HK-2 (cell line): Measurements from ENCODE around the gene VWA5B1.

ENCODE experiments used
- DNase-seq: peaks from one replicate; pipeline ENCODE4 v3.0.0-alpha.2; 2018; ENCODE audit not compliant: unreplicated experiment

The VWA5B1 gene

DNA sequence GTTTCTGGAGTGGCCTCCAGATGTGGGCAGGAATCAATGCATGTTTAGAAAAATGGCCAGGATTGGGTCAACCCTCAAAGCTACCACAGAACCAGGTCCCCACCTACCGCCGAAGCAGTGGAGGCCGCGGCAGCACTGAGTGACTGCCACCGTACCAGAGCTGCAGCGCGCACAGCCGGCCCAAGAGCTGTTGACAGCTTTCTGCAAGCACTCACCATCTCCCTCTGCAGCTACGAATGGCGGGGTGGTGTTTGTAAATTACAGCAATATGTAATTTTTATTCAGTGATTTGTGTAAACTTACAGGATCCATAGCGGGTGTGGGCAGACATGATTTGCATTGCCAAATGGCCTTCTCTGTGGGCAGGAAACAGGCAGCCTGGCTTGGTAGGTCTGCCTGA lies 98.9 kb downstream of the VWA5B1 start:
- no peak for DNase-seq

DNA sequence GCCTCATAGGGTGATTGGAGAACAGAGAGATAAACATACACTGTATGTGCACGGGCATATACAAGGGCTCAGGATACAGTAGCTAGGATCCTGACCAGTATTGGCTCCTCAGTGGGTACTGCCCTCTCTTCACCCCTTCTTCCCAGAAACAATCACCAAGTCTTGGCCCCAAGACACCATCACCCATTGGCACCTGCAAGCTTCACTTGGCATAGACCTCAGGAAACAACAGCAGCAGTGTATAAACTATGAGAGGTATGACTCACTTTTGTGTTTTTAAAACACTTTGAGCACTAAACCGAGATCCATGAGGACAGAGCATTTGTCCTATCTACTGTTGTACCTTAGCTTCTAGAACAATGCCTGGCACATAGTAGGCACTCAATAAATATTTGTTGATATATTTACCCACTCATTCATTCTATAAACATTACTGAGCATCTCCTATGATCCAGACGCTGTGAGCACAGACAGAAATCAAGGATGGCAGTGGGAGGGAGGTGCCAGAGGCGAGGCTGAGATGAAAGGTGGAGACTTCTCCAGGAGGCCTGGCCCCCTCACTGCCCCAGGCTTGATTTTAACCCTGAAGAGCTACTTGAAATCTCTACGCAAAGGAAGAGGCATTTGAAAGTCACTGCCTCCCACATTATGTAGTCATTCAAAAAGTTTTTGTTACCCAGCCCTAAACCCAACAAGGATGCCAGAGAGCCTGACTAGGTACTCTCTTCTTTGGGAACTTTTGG lies 100.1 kb downstream of the VWA5B1 start:
- DNase-seq, result no peak

DNA sequence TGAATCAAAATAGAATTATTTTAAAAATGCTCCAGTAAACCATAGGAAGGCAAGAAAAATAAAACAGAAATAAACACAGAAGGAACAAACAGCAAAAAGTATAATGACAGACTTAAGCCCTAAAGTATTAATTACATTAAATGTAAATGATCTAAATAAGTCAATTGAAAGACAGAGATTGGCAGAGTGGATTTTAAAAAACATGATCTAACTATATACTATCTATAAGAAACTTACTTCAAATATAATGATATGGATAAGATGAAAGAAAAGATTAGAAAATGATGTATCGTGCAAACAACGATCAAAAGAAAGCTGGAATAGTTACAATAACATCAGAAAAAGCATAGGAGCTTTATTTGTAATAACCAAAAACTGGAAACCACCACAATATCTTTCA lies 104.6 kb downstream of the VWA5B1 start:
- DNase-seq, result no peak

DNA sequence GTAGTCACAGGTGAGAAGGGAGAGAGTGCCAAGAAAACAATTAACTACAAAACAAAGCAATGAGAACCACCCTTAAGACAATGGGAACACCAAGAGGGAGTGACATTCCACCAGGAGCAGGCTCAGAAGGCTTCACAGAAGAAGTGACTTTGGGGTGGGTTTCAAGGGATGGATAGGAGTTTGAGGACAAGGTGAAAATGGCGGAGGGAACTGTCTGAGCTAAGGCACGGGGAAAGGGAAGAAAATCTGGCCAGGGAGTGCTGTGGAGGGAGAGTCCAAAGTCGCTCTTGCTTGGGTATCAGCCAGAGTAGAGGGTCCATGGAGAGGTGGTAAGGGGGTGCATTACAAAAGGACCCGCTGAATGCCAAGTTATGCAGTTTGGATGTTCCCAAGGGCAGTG lies 108.1 kb downstream of the VWA5B1 start:
- no peak for DNase-seq

DNA sequence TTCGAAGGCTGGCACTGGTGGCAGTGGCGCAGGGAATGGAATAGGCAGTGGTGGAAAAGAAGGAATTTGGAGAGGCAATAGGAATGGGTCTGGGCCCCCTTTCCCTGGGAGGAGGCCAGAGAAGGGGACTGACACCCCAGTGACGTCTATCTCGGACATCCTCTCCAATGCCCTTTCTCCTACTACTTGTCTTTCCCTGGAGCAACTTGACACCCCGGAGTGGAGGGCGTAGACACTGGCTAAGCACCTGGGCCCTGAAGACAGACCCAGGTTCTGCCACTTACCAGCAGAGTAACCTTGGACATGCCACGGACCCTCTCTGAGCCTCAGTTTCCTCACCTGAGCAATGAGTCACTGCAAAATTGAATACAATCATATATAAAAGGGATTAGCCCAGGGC lies 108.5 kb downstream of the VWA5B1 start:
- DNase-seq, result no peak

DNA sequence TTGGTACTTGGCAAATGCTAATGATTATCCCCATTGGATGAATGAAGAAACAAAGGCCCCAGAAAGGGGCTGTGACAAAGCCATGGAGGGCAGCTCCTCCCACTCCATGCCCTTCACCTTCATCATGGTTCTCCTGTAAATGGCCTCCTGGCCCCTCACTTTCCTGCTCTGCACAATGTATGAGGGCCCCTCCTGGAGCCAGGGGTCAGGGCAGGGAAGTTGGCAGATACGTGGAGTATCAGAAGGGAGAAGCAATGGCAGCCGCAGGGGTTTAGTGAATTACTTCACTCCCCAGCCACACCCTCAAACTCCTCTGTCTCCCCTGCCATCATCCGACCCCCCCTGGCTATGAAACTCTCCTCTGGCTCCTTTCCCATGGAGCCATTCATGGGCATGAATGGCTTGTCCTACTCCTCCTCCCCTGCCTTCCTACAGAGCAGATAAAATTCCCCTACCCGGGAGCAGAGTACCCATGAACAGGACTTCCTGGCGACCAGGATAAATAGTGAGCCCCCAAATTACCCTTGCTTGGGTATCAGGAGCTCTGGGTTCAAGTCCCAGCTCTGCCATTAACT lies 109.0 kb downstream of the VWA5B1 start:
- no peak for DNase-seq

DNA sequence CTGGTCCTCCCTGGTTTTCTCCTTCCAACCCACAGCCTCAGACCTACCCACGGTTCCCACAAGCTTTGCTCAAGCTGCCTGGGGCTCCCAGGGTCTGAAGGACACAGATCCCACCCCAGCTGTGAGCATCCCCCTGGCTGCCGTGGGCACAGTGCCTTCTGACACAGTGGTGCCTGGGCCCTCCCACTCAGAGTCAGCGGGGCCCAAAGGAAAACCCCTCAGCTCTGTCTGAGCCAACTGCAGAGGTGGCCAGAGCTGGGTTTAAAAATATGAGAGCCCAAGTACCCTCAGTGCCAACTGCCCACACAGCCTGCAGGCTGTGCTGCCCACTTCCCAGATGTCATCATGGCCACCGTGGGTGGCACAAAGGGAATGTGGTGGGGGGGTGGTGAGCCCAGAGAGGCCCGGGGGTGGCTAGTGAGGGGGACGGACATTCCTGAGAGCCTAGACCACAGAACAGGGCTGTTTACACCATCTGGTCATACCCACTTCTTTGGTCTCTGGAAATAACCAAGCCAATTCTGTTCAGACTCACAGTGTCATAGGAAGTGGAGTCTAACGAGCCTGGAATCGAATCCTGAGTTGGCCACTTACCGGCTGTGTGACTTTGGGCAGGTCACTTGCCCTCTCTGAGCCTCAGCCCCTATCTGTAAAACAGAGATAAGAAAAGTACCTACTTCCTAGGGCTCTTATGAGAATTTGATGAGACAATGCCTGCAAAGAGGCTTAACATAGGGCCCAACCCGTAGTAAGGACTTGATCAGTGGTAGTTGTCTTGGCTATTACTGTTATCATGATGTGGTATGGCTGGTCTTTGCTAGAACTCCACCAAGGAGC lies 109.9 kb downstream of the VWA5B1 start:
- DNase-seq, result no peak

DNA sequence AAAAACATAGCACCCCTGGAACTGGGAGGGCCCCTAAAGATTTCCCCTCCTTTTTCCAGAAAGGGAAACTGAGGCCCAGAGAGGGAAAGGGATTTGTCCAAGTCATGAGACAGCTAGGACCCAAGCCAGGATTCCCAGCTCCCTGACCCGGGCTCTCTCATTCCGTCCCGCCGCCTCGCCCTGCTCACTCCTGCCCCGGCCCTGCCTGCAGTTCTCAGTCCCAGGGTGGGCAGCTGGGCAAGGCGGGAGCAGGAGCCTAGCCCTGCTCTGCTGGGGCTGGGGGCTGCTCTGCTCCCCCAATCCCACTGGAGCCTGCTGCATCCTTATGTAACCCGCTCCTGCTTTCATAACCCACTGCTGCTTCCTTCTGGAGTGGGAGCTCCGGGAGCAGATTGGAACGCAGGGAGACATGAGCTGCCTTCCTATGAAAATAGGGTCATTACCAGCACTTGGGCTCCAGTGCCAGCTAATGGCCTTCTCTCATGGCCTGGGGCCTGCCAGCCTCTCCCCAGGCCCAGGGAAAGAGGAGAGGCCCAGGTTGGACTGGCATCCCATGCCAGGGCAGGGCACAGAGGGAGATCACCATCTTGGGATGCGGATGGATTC lies 110.8 kb downstream of the VWA5B1 start:
- DNase-seq, result no peak

DNA sequence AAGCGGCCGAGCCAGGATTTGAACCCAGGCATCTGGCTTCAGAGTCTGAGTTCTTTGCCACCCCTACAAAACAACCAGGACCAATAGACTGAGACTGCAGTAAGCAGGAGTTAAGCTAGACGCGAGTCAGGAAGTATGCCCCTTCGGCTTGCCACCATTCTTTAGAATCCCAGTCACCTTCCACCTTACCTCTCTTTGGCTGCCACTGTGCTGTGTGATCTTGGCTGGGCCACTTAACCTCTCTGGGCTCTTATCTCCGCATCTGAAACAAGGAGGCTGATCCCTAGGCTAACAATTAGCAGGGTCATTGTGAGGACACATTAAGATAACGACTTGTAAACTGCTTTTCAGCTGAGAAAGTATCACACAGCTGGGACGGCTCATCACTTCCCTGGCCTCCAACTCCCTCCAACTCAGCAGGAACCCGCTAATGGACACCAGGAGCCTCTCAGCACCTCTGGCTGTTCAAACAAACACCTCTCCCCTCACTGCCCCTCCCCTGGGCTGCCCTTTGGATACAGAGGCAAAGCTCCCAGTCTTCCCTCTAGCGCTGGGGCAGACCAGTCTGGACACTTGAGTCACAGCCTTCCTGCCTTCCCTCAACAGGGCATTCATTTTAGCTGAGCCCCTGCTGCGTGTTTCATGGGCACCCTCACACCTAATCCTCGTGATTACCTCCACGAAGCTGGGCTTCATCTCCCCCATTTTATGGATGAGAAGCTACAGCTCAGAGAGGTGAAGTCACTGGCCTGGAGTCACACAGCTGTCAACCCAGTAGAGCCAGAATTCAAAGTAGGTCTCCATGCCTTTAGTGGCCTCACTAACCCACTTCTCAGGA lies 112.1 kb downstream of the VWA5B1 start:
- no peak for DNase-seq

DNA sequence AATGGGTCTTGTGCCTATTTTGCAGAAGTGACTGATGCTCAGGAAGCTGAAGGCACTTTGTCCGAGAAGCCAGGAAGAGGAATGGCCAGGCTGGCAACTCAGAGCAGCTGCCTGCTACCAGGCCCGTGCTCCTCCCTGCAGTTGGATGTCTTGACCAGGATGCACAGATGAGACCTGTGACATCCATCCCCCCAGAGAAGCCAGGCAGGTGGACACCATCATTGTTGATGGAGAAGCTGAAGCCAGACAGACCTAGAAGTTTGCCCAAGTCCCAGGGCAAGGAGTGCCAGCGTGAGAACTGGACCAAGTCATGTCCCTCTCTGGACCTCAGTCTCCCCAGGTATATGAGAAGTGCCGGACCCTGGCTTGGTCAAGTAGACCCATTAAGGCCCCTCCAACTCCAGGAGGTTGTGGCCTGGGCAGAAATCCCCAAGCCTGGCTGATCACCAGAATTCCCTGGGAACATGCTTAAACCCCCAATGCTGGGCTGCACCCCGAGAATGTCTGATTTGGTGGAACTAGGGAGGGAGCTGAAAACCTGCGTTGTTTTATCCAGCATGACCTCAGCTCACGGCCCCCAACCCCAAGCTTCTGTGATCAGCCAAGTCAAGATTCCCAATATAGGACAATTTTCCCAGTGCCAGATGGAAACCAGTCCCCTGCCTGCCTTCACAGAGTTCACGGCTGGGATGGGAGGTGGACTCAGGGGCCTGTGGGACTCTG lies 112.9 kb downstream of the VWA5B1 start:
- no peak for DNase-seq

DNA sequence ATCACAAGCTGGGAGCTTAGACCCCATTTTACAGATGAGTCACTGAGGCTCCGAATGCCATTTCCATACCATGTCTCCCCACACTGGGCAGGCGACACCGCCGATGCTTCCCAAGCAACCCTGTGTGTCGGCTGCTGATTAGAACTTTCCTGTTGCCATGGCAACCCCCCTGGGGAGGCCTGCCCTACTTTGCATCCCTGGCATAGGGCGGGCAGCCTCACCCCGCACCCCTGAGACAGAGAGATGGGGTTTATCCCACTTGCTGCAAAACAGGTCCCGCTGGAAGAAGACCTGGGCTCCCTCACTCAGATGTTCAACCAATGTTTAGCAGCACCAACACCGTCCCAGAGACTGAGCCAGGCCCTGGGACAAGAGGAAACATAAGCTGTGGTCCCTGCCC lies 113.8 kb downstream of the VWA5B1 start:
- no peak for DNase-seq
